Inflammatory macrophage (primary cell): ENCODE data around the gene ACTA2.
A peak's percentile ranks its signal among the peaks of the same experiment; 100 is the strongest.

ENCODE experiments used
- DNase-seq, 2 donors: peaks; one replicate each; pipeline ENCODE4 v3.0.0-alpha.2; 2020 to 2022

Gene ACTA2

DNA sequence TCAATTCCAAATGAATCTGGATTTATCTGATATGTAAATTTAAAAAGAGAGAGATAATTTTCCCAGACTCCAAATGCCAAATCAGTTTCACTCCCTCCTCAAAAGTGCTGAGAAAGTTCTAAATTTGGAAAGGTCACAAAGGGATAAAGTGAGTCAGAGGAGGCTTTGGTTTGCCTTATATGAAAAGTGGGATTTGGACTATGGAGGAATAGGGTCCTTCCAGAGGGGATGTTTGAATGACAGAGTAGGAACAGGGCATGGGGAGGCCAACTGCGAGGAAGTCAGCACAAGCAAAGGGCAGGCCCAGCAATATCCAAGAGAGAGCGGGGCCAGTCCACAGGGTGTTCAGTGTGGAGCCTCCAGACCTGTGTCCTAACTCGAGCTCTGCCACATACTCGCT is 28.2 kb upstream of the ACTA2 start:
- no peak for DNase-seq

DNA sequence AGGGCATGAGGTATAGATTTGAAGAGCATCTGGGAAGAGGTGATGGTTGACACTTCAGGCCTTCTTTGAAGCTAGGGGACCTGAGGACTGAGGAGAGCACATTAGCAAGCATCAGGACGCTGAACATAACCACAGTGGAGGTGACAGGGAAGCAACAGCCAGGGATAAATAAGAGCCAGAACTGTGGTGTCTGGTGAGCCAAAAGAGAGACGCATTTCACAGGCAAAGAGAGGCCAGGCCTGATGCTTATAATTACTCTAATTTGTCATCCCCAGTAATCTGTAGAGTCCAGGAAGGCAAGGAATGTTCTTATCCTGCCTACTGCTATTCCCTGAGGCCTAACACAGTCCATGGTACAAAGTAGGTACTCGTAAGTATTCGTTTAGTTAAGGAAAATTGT is 27.7 kb upstream of the ACTA2 start:
- DNase-seq, result no peak

DNA sequence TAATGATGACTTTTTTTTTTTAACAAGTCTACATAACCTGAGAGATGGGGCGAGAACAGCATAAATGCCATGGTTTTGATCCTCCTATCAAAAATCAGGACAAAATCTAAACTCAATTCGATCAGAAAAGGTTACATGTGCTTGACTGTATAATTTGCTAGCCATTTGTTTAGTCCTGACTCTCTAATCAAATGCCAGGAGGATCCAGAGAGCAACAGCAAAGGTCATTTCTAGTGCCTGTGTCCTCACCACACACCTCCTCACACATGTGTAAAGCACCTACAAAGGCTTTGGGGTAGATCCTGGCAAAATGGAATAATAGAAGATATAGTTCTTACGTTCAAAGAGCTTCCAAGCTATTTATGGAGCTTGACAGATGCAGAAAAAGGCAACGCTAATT is 27.0 kb upstream of the ACTA2 start:
- no peak for DNase-seq

DNA sequence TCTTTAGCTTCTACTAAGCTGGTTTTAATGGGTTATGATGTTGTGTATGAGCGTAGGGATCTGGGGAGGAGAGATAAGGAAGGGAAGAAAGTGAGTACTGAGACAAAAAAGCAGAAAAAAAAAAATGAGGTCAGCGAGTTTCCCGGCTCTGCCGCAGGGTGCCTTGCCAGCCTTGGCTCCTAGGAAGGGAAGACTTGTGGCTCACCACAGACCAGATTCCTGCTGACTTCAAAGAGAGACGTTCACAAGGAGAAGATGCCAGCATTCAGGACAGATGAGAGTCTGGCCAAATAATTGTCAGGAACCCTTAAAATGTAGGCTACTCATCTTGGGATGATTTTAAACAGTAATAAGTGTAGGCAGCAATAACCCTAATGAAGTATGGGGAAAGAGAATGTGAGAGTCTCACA is 26.6 kb upstream of the ACTA2 start:
- no peak for DNase-seq

DNA sequence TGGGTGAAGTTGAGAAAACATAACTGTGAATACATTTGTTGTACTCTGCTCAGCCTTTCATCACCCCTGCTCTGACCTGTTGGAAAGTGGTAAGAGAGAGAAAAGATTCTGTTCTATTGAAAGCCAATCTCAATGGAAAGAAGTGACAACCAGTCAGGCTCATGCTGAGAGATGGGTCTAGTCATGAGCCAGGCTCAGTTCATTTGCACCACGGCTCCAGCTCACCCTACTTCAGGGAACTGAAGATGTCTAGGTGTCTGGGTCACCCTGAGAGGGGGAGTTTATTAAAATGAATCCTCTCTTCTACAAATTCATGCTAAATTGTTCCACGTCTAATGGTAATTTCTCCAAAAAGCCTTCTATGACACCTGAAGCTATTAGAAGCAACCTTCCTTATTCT is 25.9 kb upstream of the ACTA2 start:
- no peak for DNase-seq

DNA sequence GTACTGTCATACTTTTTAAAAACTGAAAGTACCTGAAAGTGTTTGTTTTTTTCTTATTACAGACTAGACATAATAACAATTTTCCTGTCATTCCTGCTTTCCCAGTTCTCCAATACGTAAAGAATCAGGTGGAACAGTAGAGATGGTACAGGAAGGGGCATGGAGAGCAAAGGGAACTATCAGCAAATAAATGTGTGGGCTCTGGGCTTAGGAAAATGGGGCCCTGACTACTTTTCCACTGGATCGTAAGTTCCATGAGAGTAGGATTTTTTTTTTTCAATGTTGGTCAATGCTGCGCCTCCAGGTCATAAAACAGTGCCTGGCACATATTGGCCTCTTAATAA is 22.8 kb upstream of the ACTA2 start:
- DNase-seq, result no peak

DNA sequence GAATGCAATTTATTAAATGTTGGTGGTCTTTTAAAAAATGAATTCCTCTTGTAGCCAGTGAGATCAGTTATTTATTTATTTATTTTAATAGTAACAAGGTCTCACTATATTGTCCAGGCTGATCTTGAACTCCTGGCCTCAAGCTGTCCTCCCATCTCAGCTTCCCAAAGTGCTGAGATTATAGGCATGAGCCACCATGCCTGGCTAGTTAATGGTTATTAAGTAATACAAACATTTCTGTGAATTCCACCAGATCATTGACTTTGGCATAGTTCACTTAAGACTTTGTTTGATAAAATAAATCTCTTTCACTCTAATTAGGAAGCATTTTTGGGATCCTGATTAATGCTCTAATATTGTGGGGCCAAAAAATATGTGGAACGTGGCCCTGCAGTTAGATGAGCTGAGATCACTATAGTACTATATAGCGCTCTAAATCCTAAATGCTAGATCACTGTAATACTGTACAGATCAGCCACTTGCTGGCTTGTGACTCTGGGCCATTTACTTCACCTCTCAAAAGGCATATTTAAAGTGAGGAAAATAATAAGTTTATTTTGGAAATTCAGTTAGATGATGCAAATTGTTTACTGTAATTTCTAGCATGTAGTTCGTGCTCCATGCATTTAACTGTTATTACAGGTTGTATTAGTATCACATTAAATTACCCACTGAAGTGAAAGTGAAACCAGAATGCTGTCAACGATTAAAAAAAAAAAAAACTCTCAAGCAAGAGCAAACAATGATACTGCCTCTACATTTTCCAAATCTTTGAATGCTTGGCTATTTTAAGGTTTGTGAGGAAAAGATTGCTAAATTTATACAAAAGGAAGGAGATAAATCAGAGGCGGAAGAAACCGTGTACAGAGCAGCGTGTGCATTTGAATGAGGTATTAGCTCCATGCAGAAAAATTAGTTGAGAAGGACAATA is 22.1 kb upstream of the ACTA2 start:
- DNase-seq, result peak in 1 of 2 donors; percentile 28

DNA sequence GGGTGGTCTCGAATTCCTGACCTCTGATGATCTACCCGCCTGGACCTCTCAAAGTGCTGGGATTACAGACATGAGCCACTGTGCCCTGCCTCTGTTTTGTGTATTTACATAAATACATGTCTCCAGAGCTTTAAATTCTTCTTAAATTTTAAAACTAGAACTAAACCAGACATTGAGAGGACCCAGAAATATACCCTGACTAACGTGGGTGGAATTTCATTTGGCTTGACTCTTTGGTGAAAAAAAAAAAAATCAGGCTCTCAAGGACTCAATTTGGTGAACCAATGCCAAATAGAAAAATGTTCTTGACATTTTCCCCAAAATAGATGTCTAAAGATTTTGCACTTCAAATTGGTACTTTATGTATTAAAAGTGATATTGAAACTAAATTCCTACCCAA is 21.4 kb upstream of the ACTA2 start:
- no peak for DNase-seq

DNA sequence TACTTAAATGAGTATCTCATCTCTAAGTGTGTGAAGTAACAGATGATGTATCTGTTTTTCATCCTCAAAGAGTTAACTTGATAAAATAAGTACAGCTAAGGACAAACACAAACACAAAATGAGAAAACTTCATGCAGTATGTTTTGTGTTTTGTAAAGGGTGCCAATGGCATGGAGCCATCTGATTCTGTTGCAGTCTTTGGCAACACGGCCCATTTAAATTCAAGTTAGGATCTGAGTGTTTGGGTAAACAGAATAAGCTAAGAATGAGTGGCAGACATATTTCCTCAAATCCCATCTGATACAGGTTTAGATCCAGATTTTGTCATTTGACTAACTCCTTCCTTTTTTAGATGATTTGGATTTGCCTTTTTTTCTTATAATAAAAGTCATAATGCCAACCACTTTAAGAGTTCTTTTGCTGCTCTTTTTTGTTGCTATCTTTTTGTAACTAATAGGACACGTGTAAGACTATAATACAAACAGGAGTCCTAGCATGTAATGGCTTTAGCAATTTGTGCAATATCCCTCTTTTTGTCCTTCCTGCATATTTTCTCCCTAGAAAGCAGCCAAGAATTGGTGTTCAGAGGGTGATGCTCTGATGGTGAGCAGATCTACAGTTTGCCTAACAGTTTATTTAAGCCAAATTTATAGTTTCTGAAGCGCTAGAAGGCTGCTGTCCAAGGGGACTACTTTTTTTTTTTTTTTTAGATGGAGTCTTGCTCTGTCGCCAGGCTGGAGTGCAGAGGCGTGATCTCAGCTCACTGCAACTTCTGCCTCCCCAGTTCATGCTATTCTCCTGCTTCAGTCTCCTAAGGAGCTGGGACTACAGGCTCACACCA is 18.9 kb upstream of the ACTA2 start:
- no peak for DNase-seq

DNA sequence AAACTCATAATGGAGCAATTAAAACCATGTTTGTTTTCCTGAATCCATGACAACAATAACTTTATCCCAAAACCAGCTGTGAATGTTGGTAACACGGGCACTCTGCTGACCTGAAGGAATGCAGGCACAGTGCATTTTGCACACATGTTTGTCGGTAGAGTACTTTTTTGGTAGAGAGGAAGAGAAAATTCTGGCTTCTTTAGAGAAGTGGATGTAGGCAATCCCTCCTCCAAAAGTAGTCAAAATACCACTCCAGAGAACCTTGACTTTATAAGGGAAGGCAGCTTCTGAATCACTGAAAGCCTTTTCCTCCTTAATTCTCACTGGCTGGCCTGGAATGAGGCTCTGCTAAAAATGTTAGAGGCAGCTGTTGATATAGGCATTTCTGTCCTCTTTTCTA is 15.8 kb upstream of the ACTA2 start:
- DNase-seq, result no peak

DNA sequence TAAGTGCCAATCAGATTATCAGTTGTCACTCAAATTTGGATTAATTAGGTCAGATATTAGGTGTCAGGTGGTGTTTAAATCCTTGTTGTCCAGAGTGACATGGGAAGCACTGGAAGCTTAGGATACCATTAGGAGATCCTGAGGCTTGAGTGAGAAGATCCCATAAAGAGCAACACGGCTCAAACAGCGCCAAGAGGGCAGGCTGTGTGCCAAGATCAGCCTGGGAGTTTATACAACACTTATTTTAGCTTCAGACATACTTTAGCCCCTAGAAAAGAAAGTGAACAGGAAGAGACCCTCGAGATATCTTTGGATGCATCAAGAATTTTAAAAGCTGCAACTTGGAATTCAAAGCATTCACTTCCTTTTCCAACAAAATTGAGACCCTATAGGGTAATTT is 14.2 kb upstream of the ACTA2 start:
- DNase-seq, result no peak

DNA sequence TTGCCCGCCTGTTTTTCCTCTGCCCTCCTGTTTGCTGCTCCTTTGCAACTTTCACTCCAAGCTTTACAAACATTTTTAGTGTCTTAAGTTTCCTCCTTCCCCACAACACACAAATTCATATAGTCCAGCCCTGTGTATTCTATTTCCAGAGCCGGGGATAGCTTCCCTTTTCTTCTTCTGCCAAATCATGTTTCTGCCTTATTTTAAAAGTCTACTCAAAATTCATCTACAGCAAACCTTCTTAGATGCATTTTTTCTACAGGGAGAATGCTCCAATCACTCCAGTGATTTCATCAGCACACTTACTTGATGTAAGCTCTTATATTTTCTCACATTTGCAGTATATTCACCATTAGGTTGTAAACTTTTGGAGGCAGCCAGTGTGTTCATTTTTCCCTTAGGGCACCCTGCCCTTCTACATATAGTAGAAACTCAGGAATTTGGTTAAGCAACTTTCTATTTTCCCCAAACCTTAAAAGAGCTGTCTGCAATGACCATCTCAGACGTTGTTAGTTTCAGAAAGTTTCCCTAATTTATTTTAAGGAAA is 12.4 kb upstream of the ACTA2 start:
- DNase-seq, result peak in 1 of 2 donors; percentile 18

DNA sequence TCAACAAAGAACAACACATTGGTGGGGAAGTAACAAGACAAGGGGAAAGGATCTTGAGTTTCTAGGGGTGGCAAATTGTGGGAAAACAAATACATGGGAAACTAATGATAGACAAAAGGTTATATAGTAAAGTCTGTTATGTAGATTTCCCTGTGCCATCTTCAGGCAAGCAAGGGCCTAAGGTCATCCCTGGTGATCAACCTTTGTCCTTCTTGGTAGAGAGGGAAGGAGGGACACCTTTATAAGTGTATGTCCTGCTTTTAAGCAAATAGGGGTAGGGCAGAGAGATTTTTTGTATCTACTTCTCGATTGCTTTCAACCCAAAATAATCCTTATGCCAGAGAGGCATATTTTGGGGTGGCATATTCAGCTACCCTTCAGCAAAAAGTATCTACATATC is 11.8 kb upstream of the ACTA2 start:
- no peak for DNase-seq

DNA sequence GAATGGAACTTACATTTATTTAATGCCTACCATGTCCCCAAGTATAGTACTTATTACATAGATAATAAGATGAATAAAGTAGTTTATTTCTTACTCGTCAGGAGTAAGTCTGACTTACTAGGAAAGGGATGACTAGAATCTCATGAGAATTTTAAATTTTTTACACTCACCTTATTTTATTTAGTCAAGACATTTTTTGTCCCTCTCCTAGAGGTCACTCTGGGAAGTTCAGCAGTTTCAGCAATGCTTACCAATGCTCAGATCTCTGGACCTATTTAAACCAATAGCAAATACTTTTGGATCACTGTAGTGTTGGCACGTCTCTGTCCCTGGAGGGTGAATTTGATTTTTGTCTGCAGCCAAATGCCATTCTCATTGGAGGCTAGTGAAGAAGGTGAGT is 10.7 kb upstream of the ACTA2 start:
- no peak for DNase-seq

DNA sequence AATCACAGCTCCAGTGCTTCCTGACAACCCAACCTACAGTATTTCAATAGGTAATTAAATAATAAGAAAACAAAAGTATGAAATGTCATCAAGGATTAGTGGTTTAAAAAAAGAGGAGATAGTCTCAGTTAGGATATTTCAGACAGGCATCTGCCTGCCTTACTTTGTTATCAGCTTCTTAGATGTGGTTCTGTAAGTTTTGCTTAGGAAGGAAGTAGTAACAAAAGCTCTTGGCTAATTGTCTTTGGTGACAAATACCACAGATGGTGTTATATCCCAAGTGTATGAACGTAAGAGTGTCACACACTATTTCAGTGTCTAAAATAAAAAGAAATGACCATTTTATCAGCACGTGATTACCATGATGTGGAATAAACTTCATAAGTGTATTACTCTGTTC is 9.8 kb upstream of the ACTA2 start:
- no peak for DNase-seq

DNA sequence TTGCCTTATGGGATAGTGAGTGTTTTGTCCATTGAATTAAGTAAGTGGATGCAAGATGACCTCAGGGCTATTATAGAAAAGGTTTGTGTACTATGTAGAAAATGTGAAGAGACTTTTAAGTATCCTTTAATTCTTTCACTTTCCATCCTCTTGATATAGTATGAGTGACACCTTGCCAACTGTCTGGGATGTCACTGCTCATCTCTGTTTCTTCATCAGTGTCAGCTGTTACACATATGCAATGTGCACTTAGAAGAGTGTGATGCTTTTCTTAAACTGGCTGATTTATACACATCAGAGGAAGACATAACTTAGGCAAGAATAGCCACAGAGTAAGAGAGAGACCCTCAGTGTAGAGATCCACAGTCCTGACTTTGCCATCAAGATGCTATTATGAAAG is 8.7 kb upstream of the ACTA2 start:
- no peak for DNase-seq

DNA sequence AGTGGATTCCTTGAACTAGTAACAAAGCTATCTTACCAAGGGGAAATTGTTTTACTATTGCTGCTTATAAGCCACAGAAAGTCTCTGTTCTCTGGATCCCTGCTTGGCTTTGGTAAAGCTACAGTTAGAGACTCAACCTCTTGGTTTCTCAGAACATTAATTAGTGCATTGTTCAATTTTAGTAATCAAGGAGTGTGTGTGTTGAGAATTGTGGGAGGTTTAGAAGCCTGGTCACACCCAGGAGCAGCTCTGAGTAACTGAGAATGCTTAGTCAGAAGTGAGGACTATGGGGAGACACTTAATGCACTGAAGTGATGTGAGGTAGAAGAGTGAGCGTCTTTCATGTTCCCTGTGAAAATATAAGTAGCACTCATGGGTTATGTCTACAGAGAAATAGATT is 8.2 kb upstream of the ACTA2 start:
- DNase-seq, result no peak

DNA sequence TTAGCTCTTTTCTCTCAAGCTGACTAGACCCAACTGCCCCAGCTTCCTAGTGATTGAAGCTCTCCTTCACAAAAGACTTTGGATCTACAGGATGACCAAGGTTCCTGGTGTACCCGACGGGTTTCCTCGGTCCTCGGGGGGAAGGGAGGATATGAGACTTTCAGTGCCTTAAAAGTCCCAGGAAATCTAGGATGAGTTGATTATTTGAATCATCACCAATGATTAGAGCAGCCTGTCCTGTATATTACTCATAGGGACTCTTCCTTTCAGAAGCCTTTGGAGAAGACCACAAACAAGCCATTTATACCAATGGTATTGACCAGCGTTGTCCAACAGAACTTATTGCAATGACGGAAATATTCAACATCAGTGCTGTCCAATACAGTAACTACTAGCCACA is 6.1 kb upstream of the ACTA2 start:
- DNase-seq, result no peak

DNA sequence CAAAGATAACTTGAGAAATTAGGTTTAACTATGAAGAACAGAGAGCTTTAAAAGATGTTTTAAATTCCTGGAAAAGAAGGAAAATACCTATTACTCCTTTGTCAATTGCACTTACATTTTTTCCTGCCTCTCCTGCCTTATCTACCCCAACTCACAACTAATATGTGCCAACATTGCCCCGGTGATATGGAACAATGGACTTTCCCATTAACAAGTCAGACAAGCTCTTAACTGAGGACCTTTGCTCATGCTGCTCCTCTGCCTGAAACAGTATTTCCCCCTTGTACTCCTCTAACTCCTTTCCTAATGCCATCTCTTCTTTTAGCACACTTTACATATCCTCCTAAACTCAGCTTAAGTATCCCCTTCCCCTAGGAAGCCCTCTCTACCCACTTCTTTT is 4.8 kb upstream of the ACTA2 start:
- no peak for DNase-seq

DNA sequence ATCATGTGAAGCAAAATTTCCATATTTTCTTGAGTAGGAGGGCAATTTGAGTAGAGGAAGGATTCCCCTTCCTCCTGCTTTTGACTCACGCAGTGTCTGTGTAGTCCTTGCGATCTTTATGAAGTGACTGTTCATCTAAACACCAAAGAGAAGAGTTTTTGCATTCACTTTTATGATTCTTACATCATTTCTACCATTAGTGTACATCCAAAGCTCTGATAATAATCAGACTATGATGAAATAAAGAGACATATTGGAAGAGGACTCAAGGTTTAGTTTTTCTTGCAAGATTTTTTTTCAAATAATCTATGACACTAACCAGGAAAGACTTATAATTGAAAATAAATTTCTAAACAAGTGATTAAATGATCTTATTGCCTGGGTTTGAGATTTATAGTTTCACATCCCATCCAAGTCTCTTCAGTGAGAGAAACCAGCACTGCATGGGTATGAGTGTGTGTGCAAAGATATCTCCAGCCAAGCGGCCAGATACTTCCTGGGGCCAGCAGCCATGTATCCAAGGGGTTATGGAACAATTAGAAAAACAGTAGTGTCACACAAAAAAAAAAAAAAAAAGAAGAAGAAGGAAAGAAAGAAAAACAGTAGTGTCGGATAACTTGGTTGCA is 2.0 kb upstream of the ACTA2 start:
- DNase-seq, result no peak

DNA sequence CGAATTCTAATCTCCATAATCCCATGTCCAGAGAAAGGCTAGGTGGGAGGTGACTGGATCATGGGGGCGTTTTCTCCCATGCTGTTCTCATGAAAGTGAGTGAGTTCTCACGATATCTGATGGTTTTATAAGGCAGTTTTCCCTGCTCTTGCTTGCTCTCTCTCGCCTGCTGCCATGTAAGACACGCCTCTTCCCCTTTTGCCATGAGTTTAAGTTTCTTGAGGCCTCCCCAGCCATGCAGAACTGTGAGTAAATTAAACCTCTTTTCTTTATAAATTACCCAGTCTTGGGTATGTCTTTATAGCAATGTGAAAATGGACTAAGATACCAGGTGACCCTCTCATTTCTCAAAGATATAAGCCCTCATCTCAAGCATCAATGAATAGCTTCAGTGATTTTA is 1.1 kb upstream of the ACTA2 start:
- no peak for DNase-seq

DNA sequence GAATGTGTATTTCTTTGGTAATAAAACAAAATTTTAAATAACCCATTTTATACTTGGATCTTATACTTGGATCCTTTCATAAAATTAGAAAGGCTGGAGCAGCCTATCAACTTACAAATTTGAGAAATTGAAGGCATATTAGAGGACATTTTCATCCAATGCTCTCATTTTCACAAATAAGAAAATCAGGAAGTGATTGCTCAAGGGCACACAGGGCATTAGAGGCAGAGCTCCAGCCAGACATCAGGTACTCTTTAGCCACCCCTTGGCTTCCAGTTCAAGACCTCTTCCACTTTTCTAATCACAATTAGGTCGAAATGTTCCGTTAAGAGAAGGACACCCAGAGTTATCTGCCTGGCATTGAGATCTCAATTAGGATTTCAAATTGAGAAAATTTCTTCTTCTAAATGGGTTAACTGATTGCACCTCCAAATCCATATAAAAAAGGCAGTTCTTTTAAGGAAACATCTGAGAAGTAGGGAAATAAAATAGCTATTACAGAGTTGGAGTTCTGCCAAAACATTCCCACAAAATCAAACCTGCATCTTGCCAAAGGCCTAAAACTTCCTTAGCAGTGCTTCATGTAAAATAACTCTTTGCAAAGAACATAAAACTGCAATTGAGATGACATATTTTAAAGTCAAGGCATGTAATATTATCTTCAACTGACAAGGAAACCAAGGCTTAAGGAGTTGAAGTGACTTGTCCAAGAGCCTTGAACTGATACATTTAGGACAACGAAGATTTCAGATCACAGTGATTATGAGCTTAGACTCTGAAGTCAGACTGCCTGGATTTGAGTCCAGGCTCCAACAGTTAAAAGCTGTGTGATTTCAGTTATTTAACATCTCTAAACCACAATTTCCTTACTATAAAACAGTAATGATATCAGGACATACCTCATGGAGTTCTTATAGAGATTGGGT is 2.4 kb downstream of the ACTA2 start:
- peak in 1 of 2 donors; percentile 9 for DNase-seq
